Measurements from ENCODE around the gene ST7.

Gene ST7

DNA sequence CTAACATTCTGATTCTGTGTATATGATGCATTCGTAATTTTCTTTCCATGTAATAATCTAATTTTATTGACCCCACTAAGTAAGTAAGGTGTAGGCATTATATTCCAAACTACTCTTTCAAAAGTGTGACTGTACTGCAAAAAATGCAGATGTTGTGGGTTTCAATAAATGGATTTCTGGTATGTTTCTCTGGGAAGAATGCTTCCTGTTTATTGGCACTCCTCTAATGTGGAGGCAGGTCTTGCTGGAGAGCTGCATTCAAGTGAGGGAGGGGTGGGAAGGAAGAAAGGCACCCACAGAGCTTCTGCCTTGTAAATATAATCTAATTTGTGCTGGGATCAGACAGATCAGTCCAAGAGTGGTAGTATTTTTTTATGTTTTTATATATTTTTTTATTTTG, 23.9 kb downstream of the ST7 start:
- TF ChIP-seq, protein P1, sequence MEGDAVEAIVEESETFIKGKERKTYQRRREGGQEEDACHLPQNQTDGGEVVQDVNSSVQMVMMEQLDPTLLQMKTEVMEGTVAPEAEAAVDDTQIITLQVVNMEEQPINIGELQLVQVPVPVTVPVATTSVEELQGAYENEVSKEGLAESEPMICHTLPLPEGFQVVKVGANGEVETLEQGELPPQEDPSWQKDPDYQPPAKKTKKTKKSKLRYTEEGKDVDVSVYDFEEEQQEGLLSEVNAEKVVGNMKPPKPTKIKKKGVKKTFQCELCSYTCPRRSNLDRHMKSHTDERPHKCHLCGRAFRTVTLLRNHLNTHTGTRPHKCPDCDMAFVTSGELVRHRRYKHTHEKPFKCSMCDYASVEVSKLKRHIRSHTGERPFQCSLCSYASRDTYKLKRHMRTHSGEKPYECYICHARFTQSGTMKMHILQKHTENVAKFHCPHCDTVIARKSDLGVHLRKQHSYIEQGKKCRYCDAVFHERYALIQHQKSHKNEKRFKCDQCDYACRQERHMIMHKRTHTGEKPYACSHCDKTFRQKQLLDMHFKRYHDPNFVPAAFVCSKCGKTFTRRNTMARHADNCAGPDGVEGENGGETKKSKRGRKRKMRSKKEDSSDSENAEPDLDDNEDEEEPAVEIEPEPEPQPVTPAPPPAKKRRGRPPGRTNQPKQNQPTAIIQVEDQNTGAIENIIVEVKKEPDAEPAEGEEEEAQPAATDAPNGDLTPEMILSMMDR (IDR thresholded peaks at IDR 0.05; ENCODE audit: low read depth, low read length, missing control alignments) = no peak
- peak; percentile 38 for DNase-seq (ENCODE audit: low read depth)
- H3K4me3 ChIP-seq (ENCODE audit: low read depth, low read length) = no peak overlapping the region
- in situ Hi-C loops (cut with HindIII; ENCODE audit: low sequenced_read_pairs) = no loop called here

DNA sequence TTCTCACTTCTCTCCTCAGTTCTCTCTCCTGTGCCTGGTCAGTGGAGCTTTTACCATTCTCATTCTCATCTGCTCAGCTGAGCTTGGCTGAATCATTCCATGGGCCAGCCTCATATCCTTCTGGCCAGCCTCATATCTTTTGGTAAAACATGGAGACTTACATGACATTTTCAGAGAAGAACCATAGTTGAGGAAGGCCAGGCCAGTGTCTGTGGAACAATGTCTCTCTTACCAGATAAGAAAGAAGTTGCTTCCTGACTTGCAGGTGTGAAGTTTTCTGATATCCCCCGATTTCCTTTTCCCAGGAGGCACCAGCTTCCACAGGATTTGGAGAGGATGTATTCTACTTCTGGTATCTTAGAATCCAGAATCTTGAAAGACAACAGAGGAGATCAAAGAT, 24.7 kb downstream of the ST7 start:
- TF ChIP-seq, protein P1 (IDR thresholded peaks at IDR 0.05; ENCODE audit: low read depth, low read length, missing control alignments) = no peak
- in situ Hi-C loops (cut with HindIII; ENCODE audit: low sequenced_read_pairs) = no loop called here
- no peak overlapping the region for H3K4me3 ChIP-seq (ENCODE audit: low read depth, low read length)
- DNase-seq (ENCODE audit: low read depth) = no peak

DNA sequence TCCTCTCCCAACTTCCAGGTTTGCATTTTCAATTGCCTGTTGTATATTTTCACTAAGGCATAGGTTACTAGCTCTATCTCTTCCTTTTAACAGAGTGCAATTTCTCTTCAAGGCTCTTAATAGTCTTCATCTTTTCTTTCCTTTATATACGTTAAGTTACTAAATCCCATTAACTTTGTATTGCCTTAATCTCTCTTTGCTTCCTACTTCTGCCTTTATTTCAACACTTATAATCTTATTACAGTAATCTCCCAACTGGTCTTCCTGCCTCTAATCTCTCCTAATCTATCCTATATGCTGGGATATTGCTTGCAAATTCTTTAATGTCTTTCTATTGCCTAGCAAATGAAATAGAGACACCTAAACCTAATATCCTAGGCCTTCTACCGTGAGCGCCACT, 26.1 kb downstream of the ST7 start:
- in situ Hi-C loops (cut with HindIII; ENCODE audit: low sequenced_read_pairs) = no loop called here
- no peak overlapping the region for H3K4me3 ChIP-seq (ENCODE audit: low read depth, low read length)
- TF ChIP-seq, protein P1 (IDR thresholded peaks at IDR 0.05; ENCODE audit: low read depth, low read length, missing control alignments) = no peak
- DNase-seq (ENCODE audit: low read depth) = no peak

DNA sequence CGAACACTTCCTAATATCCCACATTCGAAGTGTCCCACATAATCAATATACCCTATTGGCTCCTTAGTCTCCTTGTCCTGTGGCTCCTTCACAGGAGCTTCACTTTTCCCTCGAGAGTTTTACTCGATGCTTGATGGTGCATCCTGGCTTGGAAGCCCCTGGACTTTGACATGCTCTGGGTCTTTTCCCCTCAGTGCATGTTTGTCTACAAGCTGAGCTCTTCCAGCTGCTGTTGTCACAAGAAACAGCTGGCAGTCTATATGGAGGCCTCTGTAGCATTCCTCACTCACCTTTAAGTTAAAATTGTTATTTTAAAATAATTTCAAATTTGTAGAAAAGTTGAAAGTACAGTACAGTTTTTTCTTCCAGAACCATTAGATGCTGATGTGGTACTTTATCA, 27.1 kb downstream of the ST7 start:
- in situ Hi-C loops (cut with HindIII; ENCODE audit: low sequenced_read_pairs) = no loop called here
- no peak for DNase-seq (ENCODE audit: low read depth)
- H3K4me3 ChIP-seq (ENCODE audit: low read depth, low read length) = no peak overlapping the region
- TF ChIP-seq, protein P1 (IDR thresholded peaks at IDR 0.05; ENCODE audit: low read depth, low read length, missing control alignments) = no peak

DNA sequence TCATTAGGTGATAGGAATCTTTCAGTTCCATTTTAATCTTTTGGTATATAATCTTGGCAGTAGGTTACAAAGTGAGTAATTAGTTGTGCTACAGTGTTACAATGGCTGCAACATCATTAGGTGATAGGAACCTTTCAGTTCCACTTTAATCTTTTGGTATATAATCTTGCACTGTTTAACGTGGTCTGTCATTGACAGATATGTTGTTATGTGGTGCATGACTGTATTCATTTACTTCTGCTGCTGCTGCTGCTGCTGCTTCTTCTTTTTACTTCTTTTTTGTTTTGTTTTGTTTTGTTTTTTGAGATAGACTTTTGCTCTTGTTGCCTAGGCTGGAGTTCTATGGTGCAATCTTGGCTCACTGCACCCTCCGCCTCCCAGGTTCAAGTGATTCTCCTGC, 28.6 kb downstream of the ST7 start:
- no peak overlapping the region for H3K4me3 ChIP-seq (ENCODE audit: low read depth, low read length)
- TF ChIP-seq, protein P1 (IDR thresholded peaks at IDR 0.05; ENCODE audit: low read depth, low read length, missing control alignments) = no peak
- no peak for DNase-seq (ENCODE audit: low read depth)
- in situ Hi-C loops (cut with HindIII; ENCODE audit: low sequenced_read_pairs) = no loop called here

GRCh38 chr7:116984511-116984910, 31.2 kb downstream of the ST7 start:
- DNase-seq (ENCODE audit: low read depth) = no peak
- in situ Hi-C loops (cut with HindIII; ENCODE audit: low sequenced_read_pairs) = no loop called here
- no peak overlapping the region for H3K4me3 ChIP-seq (ENCODE audit: low read depth, low read length)
- TF ChIP-seq, protein P1 (IDR thresholded peaks at IDR 0.05; ENCODE audit: low read depth, low read length, missing control alignments) = no peak

GRCh38 chr7:116984917-116985316, 31.6 kb downstream of the ST7 start:
- no peak for DNase-seq (ENCODE audit: low read depth)
- TF ChIP-seq, protein P1 (IDR thresholded peaks at IDR 0.05; ENCODE audit: low read depth, low read length, missing control alignments) = peak; percentile 44
- in situ Hi-C loops (cut with HindIII; ENCODE audit: low sequenced_read_pairs) = no loop called here
- H3K4me3 ChIP-seq (ENCODE audit: low read depth, low read length) = no peak overlapping the region
